ENCODE data around the gene L3MBTL3.

L3MBTL3 gene

DNA sequence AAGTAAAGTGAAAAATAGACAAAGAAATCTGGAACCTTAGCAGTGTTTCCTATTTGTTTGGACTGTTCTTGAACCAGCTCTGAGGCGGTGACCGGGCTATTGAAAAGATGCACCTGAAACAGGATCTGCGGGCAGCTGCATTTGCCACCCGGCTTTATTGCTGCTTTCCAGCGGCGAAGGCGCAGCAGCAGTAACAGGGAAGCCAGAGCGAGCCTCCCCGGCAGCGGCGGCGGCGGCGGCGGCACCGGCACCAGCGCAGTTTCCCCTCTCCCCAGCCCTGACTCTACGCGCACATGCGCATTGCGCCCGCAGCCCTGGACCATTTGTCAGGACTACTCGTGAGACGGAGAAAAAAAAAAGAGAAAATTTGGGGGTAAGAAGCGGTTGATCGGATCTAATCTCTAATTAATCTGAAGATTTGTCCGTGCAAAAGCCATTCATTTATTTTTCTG, at the start of gene L3MBTL3:
TSS of gene L3MBTL3 (plus strand) at position 290 of the 452 bp plus-strand sequence. CDS start 24,119 bp downstream, outside the sequence.
- DNase-seq (ENCODE audit: low spot score): peak; percentile 84

DNA sequence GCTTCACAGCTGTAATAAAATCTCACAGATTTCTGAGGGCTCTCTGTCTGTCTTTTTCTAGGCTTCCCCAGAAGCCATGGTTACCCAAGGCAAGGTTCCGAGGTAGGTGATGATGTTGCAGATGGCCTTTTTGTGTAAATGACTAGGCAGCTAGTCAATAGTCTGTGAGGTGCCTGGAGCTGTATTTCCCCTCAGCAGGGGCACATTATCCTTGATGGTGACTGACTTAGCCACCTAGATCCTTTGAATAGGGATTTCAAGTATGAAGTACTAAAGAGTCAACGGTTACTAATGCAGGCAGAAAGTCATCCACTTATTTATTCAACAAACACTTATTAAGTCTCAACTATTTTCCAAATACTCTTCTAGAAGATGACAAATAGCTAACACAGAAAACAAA, 49.3 kb upstream of the L3MBTL3 start:
- no peak for DNase-seq (ENCODE audit: low spot score)

DNA sequence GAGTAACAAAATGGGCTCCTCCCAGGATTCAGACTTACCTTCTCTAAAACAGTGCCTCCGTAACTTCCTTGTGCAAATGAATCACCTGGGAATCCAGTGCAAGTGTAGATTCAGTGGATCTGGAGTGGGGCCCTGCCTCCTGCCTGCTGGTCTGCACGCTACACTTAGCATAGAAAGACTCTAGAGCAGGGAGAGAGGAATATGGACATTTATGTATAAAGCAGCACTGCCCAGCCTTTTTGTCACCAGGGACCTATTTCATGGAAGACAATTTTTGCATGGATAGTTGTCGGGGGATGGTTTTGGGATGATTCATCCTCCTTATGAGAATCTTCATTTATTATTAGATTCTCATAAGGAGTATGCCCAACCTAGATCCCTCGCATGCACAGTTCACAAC, 42.3 kb upstream of the L3MBTL3 start:
- DNase-seq (ENCODE audit: low spot score): no peak

DNA sequence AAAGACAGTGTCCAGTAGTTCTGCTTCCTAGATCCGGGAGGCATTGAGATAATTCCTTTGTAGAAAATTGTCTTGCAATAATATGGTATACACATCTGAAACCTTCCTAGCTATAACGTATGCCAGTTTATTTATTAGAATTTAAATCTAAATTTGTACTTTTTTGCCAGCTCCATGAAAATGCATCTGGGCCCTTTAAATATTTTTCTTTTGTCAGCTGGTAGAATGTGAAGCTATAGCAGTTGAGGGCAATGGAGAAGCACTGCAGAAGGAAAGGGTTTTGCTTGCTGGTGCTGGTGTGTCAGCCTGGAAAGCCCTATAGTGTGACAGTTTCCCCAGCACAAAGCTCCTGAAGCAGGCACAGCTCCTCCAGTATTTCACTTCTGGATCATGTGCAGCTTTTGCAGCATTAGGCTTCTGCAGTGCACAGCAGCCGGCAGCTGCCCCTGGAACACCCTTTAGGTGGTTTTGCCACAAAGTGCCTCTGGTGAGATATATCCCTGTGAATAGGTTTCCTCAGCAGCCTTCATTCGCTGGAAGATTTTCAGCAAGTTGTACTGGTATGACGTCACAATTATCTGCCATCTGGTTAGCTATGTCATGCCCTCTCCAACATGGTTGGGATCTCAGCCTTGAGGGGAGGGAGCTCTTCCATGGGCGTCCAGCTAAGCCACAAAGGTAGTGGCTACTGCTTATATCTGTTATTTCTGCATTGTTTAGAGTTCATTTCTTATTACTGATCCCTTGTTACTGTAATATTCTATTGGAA, 40.0 kb upstream of the L3MBTL3 start:
- DNase-seq (ENCODE audit: low spot score): no peak

DNA sequence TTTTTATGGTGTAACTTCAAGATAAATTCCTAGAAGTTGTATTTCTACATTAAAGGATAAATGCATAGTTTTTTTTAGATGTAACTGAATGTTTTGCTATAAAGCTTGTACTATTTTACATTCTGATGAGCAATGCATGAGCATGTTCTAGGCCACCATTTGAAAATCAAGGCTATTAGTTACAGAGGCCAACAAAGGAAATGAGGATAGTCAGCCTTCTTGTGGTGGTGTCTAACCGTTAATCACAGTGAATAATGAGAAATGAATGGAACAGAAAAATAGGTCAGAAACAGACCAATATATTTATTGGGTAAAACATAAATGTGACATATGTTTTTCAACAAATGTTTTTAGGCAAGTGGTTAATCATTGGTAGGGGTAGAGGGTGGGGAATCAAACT, 37.6 kb upstream of the L3MBTL3 start:
- DNase-seq (ENCODE audit: low spot score): no peak

DNA sequence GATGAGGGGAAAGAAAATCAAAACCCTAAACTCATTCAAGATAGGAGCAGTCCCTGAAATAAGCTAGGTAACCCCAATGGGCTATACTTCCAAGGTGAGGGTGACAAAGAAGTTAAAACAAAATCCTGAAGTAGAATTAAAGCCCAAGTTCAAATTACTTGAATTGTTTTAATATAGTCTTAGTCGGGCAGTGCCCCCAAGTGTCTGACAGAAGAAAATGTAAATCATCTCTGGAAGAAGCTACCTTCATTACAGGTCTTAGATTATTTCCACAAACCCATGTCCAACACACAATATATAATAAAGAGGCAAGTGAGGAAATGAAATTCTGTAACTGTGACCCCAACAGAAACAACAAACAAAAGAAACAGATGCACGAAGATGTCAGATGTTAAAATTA, 36.8 kb upstream of the L3MBTL3 start:
- DNase-seq (ENCODE audit: low spot score): no peak

DNA sequence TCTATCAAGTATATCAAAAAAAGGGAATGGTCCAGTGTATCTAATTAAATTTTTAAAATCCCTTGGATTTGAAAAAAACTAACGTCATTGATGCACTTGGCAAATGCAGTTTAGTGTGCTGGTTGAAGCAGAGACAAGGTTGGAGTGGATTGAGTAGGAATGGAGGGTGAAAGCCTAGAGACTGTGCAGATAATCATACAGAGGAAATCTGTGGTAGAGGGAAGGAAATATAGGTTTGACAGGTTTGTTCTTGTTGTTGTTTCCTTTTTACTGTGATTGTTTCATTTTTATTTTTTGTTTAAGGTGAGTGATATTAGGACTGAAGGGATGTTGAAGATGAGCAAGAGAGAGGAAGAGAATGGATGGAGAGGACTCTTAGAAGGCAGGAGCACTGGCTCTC, 29.0 kb upstream of the L3MBTL3 start:
- no peak for DNase-seq (ENCODE audit: low spot score)

DNA sequence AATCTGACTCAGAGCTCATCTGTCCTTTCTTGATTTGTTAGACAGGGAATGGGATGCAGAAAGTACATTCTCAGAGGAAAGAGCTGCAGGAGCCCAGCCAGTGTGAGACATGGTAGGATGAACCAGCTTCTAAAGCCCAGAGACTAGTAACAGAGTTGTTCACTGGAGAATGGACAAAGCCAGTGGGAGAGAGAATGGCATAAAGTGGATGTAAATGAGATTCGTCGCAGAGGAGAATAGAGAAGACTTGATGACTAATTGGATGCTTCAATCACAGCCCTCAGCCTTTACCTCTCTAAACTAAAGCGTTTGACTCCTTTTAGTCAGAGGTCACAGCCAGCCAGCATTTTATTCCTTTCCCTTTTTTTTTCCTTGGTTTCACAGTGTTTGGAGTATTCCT, 25.5 kb upstream of the L3MBTL3 start:
- no peak for DNase-seq (ENCODE audit: low spot score)

DNA sequence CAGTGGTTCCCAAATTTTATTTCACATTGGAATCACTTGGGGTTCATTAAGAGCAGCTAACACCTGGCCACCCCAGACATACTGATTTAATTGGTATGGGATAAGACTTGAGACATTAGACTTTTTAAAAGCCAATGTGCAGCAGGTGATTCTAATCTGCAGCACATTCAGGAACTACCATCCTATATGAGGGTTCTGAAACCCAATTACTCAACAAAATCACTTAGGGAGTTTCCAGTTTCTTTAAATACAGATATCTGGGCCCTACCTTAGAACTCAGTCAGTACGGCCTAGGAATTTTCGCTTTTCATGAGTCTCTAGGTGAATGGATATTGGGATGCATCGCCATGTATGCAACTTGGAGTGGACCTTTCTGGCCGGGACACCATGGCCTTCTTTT, 24.0 kb upstream of the L3MBTL3 start:
- no peak for DNase-seq (ENCODE audit: low spot score)

DNA sequence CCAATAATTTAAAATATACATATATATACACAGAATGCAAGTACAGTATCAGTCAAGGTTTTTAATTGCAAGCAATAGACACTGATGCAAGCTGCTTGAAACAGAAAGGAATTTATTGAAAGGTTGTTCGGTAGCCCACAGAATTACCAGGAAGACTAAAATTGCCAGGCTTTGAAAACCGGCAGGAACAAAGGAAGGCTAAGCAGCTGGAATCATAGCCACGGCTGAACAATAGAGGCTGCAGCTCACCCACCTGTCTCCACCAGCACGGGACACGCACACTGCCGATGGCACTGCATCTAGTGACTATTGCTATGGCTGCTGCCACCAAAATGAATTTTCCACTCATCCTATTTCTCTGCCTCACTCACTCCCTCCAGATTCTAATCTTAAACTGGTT, 22.0 kb upstream of the L3MBTL3 start:
- no peak for DNase-seq (ENCODE audit: low spot score)

DNA sequence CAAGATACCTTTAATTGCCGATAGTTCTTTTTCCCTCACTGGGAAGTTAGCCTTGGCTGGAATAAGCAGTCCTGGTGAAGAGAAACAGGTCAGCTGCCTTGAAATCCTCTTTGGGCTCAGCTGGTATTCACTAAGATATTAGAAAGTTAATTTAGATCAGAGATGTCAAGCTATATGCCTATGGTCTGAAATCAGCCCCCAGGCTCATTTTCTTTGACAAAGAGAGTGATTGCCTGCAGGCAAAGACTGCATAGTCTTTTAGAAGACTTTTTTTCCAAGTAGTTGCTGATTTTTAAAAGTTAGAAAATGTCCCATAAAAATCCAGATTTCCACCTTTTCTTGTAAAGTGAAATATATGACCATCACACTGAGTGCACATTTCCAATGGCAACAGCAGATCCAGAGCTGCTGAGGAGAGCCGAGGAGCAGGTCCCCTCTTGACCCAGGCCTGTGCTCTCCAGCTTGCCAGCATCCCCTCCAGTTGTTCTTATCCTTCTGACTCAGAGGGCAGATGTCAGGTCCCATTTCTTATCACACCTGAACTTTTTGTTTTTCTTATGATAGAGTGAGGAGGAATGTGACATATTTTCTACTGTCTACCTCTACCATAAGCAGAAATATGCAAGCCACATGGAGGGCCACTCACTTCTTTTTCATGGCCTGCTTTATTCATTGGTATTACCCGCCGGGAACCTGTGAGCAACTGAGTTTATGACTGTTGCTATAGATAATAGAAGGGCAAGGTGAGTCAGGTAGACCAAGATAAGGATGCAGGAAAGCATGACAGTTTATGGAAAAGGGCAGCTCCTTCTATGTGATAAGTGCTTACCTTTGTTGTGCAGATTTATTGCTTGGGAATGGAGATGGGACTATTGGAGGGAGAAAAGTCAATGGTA, 17.6 kb upstream of the L3MBTL3 start:
- DNase-seq (ENCODE audit: low spot score): no peak

DNA sequence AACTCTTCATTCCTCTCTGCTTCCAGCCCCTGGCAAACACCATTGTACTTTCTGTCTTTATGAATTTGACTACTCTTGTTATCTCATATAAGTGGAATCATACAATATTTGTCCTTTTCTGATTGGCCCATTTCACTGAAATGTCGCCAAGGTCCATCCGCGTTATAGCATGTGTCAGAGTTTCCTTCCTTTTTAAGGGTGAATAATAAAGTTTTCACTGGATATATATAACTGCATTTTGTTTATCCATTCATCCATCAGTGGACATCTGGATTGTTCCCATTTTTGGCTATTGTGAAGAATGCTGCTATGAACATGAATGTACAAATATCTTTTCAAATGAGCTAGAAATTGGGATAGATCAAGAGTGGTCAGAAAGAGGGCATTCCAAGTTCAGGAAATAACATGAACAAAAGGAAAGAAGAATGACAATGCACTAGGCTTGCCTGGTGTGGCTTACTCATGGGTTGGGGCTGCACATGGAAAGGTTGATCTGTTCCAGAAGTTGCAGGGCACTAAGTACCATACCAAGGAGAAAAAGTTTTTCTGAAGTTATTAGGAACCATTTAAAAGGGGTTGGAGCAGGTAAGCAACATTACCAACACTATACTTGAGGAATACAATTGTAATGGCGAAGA, 10.0 kb upstream of the L3MBTL3 start:
- DNase-seq (ENCODE audit: low spot score): peak; percentile 93

DNA sequence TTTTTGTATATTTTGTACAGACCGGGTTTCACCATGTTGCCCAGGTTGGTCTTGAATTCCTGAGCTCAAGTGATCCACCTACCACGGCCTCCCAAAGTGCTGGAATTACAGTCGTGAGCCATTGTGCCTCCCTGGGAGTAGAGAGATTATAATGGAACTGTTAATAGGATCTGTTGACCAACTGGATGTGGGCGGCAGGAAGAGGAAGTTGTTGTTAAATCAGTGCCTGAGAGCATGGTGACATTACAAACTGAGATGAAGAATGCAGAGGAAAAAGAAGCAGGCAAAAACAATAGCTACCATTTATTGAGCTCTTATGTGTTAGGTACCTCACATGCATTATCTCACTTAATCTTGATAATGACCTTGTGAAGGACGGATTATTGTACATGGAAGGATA, 9.2 kb upstream of the L3MBTL3 start:
- peak; percentile 31 for DNase-seq (ENCODE audit: low spot score)

DNA sequence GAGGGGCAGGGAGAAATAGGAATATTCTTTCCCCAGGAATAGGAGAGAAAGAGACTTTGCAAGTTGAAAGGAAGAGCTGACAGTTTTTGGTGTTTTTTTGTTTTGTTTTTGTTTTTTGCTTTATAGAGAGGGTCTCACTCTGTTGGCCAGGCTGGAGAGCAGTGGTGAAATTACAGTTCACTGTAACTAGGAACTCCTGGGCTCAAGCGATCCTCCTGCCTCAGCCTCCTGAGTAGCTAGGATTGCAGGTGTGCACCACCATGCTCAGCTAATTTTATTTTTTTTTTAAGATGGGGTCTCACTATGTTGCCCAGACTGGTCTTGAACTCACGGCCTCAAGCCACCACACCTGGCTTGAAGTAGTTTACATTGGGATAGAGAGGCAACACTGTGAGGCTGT, 8.0 kb upstream of the L3MBTL3 start:
- no peak for DNase-seq (ENCODE audit: low spot score)

DNA sequence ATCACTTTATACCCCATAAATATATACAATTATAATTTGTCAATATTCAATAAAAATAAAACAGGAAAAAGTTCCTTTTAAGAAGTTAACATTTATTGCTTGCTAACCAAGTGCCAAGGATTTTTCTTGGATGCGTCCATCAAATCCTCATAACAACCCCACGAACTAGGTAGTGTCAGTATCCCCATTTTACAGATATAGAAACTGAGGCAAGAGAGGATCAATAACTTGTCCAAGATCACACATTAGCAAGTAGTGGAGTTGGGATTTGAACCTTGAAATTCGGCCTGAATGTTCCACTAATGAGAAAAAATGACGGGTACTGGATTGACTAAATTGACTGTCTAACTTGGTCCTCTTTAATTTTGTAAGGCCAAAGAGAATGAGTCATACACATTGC, 5.7 kb upstream of the L3MBTL3 start:
- DNase-seq (ENCODE audit: low spot score): no peak

DNA sequence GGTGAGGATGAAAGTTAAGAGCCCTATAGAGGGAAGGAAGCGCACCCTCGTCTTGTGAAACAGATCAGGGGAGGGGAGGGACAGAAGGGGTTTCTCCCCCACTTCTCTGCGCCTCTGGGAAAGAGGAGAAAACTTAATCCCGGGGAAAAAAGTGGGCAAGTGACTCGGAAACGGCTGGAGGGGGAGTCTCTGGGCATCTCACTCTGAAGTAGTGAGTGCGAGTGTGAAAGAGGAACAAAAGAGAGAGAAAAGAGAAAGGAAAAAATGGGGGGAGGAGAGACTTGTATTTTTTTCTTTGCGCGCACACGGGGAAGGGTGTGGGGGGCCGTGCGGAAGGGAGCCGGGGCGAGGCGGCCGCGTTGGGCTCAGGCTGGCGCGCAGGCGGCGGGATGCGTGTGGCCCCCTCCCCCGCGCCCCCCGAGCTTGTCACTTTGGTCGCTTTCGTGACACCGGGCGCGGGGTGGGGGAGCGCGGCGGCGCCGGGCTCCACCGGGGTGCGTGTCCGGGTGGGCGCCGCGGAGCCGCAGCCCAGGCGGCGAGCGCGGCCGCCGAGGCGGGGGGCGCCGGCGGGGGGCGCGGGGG, 454 bp downstream of the L3MBTL3 start:
- no peak for DNase-seq (ENCODE audit: low spot score)

DNA sequence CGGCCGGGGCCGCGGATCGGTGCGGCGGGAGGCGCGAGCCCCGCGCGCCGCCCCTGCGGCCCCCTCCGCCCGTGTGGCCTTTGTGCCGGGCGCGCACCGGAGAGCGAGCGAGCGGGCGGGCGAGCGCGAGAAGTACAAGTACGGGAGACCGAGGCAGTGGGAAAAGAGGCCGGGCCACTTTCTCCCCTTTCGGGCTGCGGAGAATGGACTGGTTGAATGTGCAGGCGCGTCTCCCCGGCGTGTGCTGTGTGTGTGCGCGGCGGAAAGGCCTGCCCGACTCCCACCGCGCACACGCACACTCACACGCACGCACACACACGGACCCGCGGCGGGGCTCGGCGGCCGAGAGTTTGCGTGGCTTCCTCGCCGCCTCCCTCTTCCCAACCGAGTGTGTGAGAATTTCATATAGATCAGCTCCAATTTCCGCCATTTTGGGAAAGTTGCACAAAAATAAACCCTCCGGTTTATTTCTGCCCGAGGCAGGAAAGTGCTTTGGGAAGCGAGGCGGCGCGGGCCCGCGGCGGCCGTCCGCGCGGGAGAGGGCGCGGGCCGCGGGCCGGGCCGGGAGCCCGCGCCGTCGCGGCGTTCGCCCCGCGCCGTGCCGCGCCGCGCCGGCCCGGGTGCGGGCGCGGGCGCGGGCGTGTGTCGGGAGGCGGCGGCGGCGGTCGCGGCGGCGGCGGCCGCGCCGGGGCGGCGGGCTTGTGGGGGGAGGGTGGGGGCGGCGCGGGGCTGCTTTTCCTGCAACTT, 1.1 kb downstream of the L3MBTL3 start:
- peak; percentile 35 for DNase-seq (ENCODE audit: low spot score)

DNA sequence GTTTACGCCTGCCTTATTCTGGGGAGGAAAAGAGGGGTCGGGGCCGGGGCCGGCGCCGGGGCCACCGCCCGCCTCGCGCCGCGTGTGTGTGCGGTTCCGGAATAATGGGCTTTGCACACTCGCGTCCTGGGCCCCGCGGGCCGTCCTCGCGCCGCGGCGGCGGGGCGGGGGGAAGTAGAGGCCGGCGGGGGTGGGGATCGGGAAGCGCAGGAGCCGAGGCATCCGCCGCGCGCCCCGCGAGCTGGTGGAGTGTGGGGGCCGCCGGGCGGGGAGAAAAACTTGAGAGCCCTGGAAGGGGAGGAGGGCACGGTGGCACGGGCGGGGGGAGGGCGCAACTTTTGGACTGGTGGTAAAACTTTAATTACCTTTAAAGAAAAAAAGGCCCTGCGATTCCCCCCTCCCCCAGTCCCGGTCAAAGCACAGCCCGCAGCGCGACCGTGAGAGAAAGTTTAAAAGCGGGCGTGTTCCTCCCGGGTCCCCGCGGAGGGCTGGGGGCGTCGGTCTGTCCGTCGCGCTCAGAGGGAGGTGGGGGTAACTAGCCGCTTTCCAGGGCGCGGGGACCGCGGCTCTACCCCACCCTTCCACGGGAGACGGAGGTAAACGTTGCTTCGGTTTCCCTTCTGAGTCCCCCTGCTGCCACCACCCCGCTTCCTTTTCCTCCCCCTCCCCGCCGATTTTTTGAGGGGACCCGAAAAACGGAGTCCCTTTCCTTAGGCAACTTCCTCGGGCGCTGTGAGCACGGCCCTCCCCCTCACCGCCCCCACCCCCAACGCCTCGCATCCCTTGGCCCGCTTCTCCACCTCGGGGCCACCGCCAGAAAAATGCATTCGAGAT, 1.9 kb downstream of the L3MBTL3 start:
- peak; percentile 12 for DNase-seq (ENCODE audit: low spot score)

DNA sequence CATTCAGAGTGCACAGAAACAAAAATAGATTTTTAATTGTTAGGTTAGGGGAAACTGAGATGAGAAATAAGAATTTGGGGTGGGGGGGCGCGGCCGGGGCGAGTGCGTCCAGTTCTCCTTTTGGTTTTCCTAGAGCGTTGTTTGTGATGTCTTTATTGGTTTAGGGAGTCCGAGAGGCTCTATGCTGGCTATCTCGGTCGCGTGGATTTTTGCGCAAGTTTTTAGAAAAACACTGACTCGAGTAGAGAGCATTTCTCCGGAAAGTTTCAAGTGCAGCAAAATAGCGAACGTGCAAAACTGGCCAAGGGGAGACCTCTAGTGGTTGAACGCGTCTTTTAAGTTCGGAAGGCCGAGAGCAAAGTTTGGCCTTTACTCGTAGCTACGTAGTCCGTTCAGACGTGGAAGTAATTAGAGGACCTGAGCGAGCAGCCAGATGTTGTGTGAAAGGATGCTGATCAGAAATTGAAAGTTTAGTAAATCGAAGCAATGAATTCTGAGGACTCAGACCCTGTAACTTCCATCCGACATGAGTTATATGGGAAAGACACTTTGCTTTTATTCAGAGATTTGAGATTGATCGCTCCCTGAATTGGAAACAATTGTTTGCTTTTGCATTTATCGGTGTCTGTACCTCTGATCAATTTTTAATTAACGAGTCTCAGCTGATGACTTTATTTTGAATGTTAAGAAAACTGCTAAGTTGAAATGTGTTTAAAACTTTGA, 2.7 kb downstream of the L3MBTL3 start:
- DNase-seq (ENCODE audit: low spot score): peak; percentile 86

DNA sequence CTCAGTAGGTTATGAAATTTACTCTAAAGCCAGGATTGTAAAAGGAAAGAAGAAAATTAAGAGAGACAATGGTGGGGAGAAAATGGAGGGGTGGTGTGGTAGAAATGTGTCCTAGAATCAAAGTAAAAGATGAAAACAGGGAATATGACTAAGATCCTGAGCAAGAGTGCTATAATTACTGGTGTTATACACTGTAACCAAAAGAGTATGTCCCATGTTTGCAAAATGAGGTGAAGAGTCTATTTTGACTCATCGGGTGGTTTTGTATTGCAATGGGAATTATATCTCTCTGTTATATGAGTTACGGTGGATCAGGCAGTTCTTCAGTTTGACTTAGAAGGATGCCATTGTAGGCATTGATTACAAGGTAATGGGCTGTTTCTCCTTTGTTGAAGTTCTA, 8.5 kb downstream of the L3MBTL3 start:
- DNase-seq (ENCODE audit: low spot score): no peak

Data from kidney capillary endothelial cell (primary cell).